ENCODE data around the gene CLEC16A.

Gene CLEC16A

GRCh38 chr16:11084484-11084875 is 140.1 kb downstream of the CLEC16A start:
- no peak for DNase-seq (ENCODE audit: low read depth)

GRCh38 chr16:11084876-11085485 is 140.6 kb downstream of the CLEC16A start:
- no peak for DNase-seq (ENCODE audit: low read depth)

- DNase-seq (ENCODE audit: low read depth): no peak
Observed at GRCh38 chr16:11085916-11086315, 141.6 kb downstream of the CLEC16A start.

GRCh38 chr16:11087691-11088073 is 143.3 kb downstream of the CLEC16A start:
- DNase-seq (ENCODE audit: low read depth): no peak

GRCh38 chr16:11088074-11088730 is 143.8 kb downstream of the CLEC16A start:
- no peak for DNase-seq (ENCODE audit: low read depth)

GRCh38 chr16:11088831-11089230 is 144.5 kb downstream of the CLEC16A start:
- no peak for DNase-seq (ENCODE audit: low read depth)

GRCh38 chr16:11089504-11090124 is 145.2 kb downstream of the CLEC16A start:
- no peak for DNase-seq (ENCODE audit: low read depth)

GRCh38 chr16:11090232-11090631 is 145.9 kb downstream of the CLEC16A start:
- DNase-seq (ENCODE audit: low read depth): no peak

GRCh38 chr16:11091021-11091785 is 146.8 kb downstream of the CLEC16A start:
- no peak for DNase-seq (ENCODE audit: low read depth)

- no peak for DNase-seq (ENCODE audit: low read depth)
Observed at GRCh38 chr16:11092788-11093571, 148.6 kb downstream of the CLEC16A start.

- DNase-seq (ENCODE audit: low read depth): no peak
Observed at GRCh38 chr16:11093572-11094074, 149.3 kb downstream of the CLEC16A start.

GRCh38 chr16:11094075-11094856 is 149.9 kb downstream of the CLEC16A start:
- DNase-seq (ENCODE audit: low read depth): no peak

GRCh38 chr16:11094857-11095565 is 150.6 kb downstream of the CLEC16A start:
- no peak for DNase-seq (ENCODE audit: low read depth)

GRCh38 chr16:11095935-11096334 is 151.6 kb downstream of the CLEC16A start:
- DNase-seq (ENCODE audit: low read depth): no peak

- DNase-seq (ENCODE audit: low read depth): no peak
Observed at GRCh38 chr16:11097094-11097786, 152.9 kb downstream of the CLEC16A start.

- no peak for DNase-seq (ENCODE audit: low read depth)
Observed at GRCh38 chr16:11097787-11098167, 153.4 kb downstream of the CLEC16A start.

GRCh38 chr16:11098601-11099390 is 154.4 kb downstream of the CLEC16A start:
- DNase-seq (ENCODE audit: low read depth): no peak

GRCh38 chr16:11099672-11100205 is 155.4 kb downstream of the CLEC16A start:
- no peak for DNase-seq (ENCODE audit: low read depth)

Measured in non-pigmented ciliary epithelial cell (primary cell).